GM12878 (cell line): ENCODE results near the gene IREB2. TPM values are rescaled to one million over a fixed set of nuclear protein-coding genes. Genes with fewer than 3 reads are reported as not detected.

Experiments
- ATAC-seq: fragments of 200-7000 bp; cut with Tn5 transposase; 3 replicates; pipeline ENCODE4 v1.9.1; 2020; ENCODE audit warnings: mild to moderate bottlenecking, moderate library complexity
- BruUV-seq: library from RNA; stranded (reverse); fragments of 400-500 nt; replicated peaks from 2 replicates; lab custom pipeline; 2021; lab: Mats Ljungman, UMichigan
- CTCF ChIA-PET: fragments of 300-600 bp; sonication (Branson Sonifier 250); formaldehyde crosslinking; extraction: SDS; loops from one replicate; lab custom pipeline; 2021; ENCODE audit warnings: inconsistent platforms; lab: Yijun Ruan, JAX
- POLR2A ChIA-PET: fragments of 350-600 bp; formaldehyde crosslinking; extraction: SDS; loops from one replicate; lab custom pipeline; 2021; ENCODE audit warnings: inconsistent platforms; lab: Charles Lee
- RAD21 ChIA-PET: fragments of 300-600 bp; sonication (Branson Sonifier 250); formaldehyde crosslinking; loops from one replicate; lab custom pipeline; 2023; ENCODE audit warnings: antibody characterized with exemption; ENCODE audit not compliant: unreplicated experiment; lab: Charles Lee
- SMC1A ChIA-PET: fragments of 300-600 bp; sonication (Branson Sonifier 250); formaldehyde crosslinking; loops from one replicate; lab custom pipeline; 2023; ENCODE audit not compliant: unreplicated experiment, uncharacterized antibody; lab: Charles Lee
- DNase-seq: peaks from one replicate; pipeline ENCODE4 v3.0.0-alpha.2; 2011; ENCODE audit warnings: low read depth, low spot score
- FAIRE-seq: peaks from 3 replicates; lab custom pipeline; 2011; peaks lifted over from hg19 to GRCh38; lab: Jason Lieb, UNC
- H2AFZ ChIP-seq: 2 replicates; pipeline ENCODE4 v1.6.0; 2011; ENCODE audit warnings: low read depth, low read length, control low read depth; ENCODE audit not compliant: control insufficient read depth
- H3K27ac ChIP-seq: 2 replicates; pipeline ENCODE4 v1.5.1; 2011; ENCODE audit warnings: control low read depth; ENCODE audit not compliant: control insufficient read depth, insufficient read depth
- H3K27me3 ChIP-seq, 2 experiments: replicated peaks in 1 of 2; 2 replicates each; pipeline versions ENCODE4 v1.6.0 to v1.6.1; 2011; ENCODE audit warnings: low read length in 1 of 2; ENCODE audit not compliant: control insufficient read depth in 2 of 2, insufficient read depth in 2 of 2
- H3K36me3 ChIP-seq, 2 experiments: 2 replicates each; pipeline ENCODE4 v1.5.1; 2011; ENCODE audit warnings: low read length in 1 of 2; ENCODE audit not compliant: control insufficient read depth in 2 of 2, insufficient read depth in 2 of 2
- H3K4me1 ChIP-seq: 2 replicates; pipeline ENCODE4 v1.6.1; 2011; ENCODE audit warnings: mild to moderate bottlenecking, low read length, moderate library complexity, mixed read lengths; ENCODE audit not compliant: control insufficient read depth, insufficient read depth
- H3K4me2 ChIP-seq: 2 replicates; pipeline ENCODE4 v1.6.0; 2011; ENCODE audit warnings: control low read depth; ENCODE audit not compliant: control insufficient read depth, insufficient read depth
- H3K4me3 ChIP-seq: fragments of 200-600 bp; sonication (generic); 2 replicates; pipeline ENCODE4 v1.5.1; 2016
- H3K79me2 ChIP-seq: 2 replicates; pipeline ENCODE4 v1.6.0; 2011; ENCODE audit warnings: low read length; ENCODE audit not compliant: control insufficient read depth, insufficient read depth
- H3K9ac ChIP-seq: 2 replicates; pipeline ENCODE4 v1.8.0; 2011; ENCODE audit warnings: low read length, control low read depth, mixed read lengths; ENCODE audit not compliant: control insufficient read depth, insufficient read depth
- H3K9me3 ChIP-seq: replicated peaks from 3 replicates; pipeline ENCODE4 v1.5.1; 2011; ENCODE audit warnings: mild to moderate bottlenecking, low read length; ENCODE audit not compliant: control insufficient read depth, insufficient read depth
- H4K20me1 ChIP-seq: 2 replicates; pipeline ENCODE4 v1.6.0; 2011; ENCODE audit not compliant: control insufficient read depth, insufficient read depth
- CREB1 ChIP-seq: IDR thresholded peaks from 2 replicates; pipeline ENCODE4 v1.6.1; 2012; ENCODE audit warnings: low read depth, mild to moderate bottlenecking, inconsistent platforms
- HDAC2 ChIP-seq: fragments of 200-600 bp; sonication (generic); IDR thresholded peaks from 2 replicates; pipeline ENCODE4 v1.6.1; 2017
- KAT2A ChIP-seq: conservative IDR thresholded peaks from 2 replicates; pipeline ENCODE4 v1.6.1; 2011; ENCODE audit warnings: low read depth, low read length; ENCODE audit not compliant: control insufficient read depth
- MEF2B ChIP-seq: fragments of 450-650 bp; IDR thresholded peaks from 2 replicates; pipeline ENCODE4 v1.6.1; 2018; ENCODE audit warnings: mild to moderate bottlenecking, moderate library complexity; ENCODE audit not compliant: partially characterized antibody, poor library complexity, severe bottlenecking
- NRF1 ChIP-seq: conservative IDR thresholded peaks from 2 replicates; pipeline ENCODE4 v1.6.1; 2011; ENCODE audit warnings: mild to moderate bottlenecking, low read depth, low read length, improper control_type of control experiment
- SIX5 ChIP-seq: IDR thresholded peaks from 2 replicates; pipeline ENCODE4 v1.6.1; 2011; ENCODE audit warnings: mild to moderate bottlenecking, low read depth, low read length, moderate library complexity; ENCODE audit not compliant: severe bottlenecking
- SREBF2 ChIP-seq: IDR thresholded peaks from 2 replicates; pipeline ENCODE4 v1.6.1; 2012; ENCODE audit warnings: mild to moderate bottlenecking, low read length
- SUPT20H ChIP-seq: IDR thresholded peaks from 2 replicates; pipeline ENCODE4 v1.6.1; 2011; ENCODE audit warnings: low read depth, mild to moderate bottlenecking, low read length, moderate library complexity, borderline replicate concordance; ENCODE audit not compliant: control insufficient read depth
- USF1 ChIP-seq: IDR thresholded peaks from 2 replicates; pipeline ENCODE4 v1.6.1; 2011; ENCODE audit warnings: borderline replicate concordance, low read depth, mild to moderate bottlenecking, moderate library complexity, mixed read lengths, low read length; ENCODE audit not compliant: insufficient read depth; ENCODE audit errors: extremely low read length
- ZSCAN29 ChIP-seq: fragments of 450-650 bp; IDR thresholded peaks from 2 replicates; pipeline ENCODE4 v1.6.1; 2017; ENCODE audit warnings: mild to moderate bottlenecking, moderate library complexity
- WGBS: methylation state at CpG from one replicate; pipeline ENCODE4 v1.1.6; 2016; ENCODE audit warnings: low lambda C conversion rate; ENCODE audit not compliant: insufficient replicate concordance, insufficient coverage; ENCODE audit errors: missing lambda C conversion rate; 5-methylcytosine and 5-hydroxymethylcytosine counted together
- in situ Hi-C: fragments of 300-500 bp; cut with MboI; formaldehyde crosslinking; loops from 9 replicates; pipeline ENCODE4 v1.14.3; 2018; ENCODE audit warnings: mixed read lengths
- intact Hi-C: fragments of 100-400 bp; cut with micrococcal nuclease; formaldehyde crosslinking; loops from one replicate; pipeline ENCODE4 v1.14.2; 2022; ENCODE audit not compliant: unreplicated experiment
- polyA plus RNA-seq, 11 experiments: library from polyadenylated mRNA; depleted of rRNA in 4 of 11; unstranded in 6 of 11; stranded (reverse) in 5 of 11; fragments of >200 nt; fragmentation: Nextera tagmentation in 4 of 11; fragmentation: Illumina TruSeq in 1 of 11; extraction: Ambion mirVana in 4 of 11; extraction: Trizol in 1 of 11; gene quantifications; 1 replicate in 1 of 11; 2 replicates in 10 of 11; pipeline versions ENCODE4 v1.2.1 to v1.2.3, GENCODE V29; 2011 to 2016; ENCODE audit warnings: inconsistent platforms in 2 of 11, missing spikeins in 2 of 11, low read depth in 1 of 11
- total RNA-seq, 4 experiments: library from RNA; depleted of rRNA in 3 of 4; stranded (reverse); fragments of >200 nt in 3 of 4; fragmentation: Illumina TruSeq in 1 of 4; extraction: Trizol in 1 of 4; gene quantifications; 2 replicates each; pipeline versions ENCODE4 v1.2.1 to v1.2.3, GENCODE V29; 2013 to 2021
- TF ChIP-seq, protein P1 (sequence below): fragments of 450-650 bp; IDR thresholded peaks from 2 replicates; pipeline ENCODE4 v1.6.1; 2016; ENCODE audit warnings: mild to moderate bottlenecking
- TF ChIP-seq, protein P2 (sequence below): fragments of 450-650 bp; IDR thresholded peaks from 2 replicates; pipeline ENCODE4 v1.6.1; 2017; ENCODE audit warnings: mild to moderate bottlenecking

IREB2 gene
- total and polyA plus RNA-seq, 10 of the 15 experiments (the other 5 are each of a cell fraction or from before 2014, with no cell fraction given), result 13.0 to 52.4 (median 24.4) TPM

DNA sequence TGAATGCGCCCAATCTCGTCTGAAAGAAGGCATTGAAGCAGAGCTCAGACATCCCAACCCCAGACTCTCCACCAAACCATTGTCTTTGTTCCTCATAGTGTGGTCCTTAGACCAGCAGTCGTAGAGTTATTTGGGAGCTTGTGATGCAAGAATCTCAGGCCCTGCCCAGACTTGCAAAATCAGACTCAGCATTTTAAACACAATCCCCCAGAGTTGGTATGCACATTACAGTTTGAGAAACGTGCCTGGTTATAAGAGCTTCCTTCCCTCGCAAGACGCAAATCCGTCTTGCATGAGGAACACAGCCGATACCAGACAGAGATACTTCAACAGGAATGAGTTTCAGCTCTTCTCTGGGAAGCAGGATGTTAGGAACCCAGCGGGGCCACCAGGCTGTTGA lies 38.9 kb upstream of the IREB2 start:
- Histone ChIP-seq H3K79me2 (no peaks in the 10 kb centered on the region), H3K27me3 (no peaks in the 10 kb centered on the region; a peak in 1 of 4 replicates), H3K9ac (no peak overlapping the region), H3K4me3 (no peak overlapping the region), H3K4me2 (no peak overlapping the region), H3K4me1 (no peaks in the 10 kb centered on the region), H3K9me3 (no peaks in the 10 kb centered on the region)
- no peak for ATAC-seq
- intact Hi-C loops (no loop called here), in situ Hi-C loops (no loop called here)
- SMC1A ChIA-PET, result interaction anchor here (1.3 kb wide), 1 partner anchor 23 kb away, joined by 3 read pairs; no protein-coding TSS in a partner anchor
- POLR2A ChIA-PET, result no interaction called here
- no TSS peak for BruUV-seq
- RAD21 ChIA-PET, result no interaction called here
- WGBS, result 46% methylated on average over 9 of the region's 9 CpGs
- FAIRE-seq, result no peak
- CTCF ChIA-PET, result interaction anchor here (0.8 kb wide), 1 partner anchor 24 kb away, joined by 3 read pairs; no protein-coding TSS in a partner anchor
- TF ChIP-seq ZSCAN29, result no peak
- TF ChIP-seq SUPT20H, result no peak
- TF ChIP-seq SIX5, result no peak
- TF ChIP-seq, protein P1, sequence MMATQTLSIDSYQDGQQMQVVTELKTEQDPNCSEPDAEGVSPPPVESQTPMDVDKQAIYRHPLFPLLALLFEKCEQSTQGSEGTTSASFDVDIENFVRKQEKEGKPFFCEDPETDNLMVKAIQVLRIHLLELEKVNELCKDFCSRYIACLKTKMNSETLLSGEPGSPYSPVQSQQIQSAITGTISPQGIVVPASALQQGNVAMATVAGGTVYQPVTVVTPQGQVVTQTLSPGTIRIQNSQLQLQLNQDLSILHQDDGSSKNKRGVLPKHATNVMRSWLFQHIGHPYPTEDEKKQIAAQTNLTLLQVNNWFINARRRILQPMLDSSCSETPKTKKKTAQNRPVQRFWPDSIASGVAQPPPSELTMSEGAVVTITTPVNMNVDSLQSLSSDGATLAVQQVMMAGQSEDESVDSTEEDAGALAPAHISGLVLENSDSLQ, result no peak
- no peak for TF ChIP-seq CREB1
- no peak for TF ChIP-seq SREBF2
- TF ChIP-seq, protein P2, sequence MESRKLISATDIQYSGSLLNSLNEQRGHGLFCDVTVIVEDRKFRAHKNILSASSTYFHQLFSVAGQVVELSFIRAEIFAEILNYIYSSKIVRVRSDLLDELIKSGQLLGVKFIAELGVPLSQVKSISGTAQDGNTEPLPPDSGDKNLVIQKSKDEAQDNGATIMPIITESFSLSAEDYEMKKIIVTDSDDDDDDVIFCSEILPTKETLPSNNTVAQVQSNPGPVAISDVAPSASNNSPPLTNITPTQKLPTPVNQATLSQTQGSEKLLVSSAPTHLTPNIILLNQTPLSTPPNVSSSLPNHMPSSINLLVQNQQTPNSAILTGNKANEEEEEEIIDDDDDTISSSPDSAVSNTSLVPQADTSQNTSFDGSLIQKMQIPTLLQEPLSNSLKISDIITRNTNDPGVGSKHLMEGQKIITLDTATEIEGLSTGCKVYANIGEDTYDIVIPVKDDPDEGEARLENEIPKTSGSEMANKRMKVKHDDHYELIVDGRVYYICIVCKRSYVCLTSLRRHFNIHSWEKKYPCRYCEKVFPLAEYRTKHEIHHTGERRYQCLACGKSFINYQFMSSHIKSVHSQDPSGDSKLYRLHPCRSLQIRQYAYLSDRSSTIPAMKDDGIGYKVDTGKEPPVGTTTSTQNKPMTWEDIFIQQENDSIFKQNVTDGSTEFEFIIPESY, result no peak
- TF ChIP-seq USF1, result no peak
- TF ChIP-seq MEF2B, result no peak
- TF ChIP-seq KAT2A, result no peak
- TF ChIP-seq NRF1, result no peak
- TF ChIP-seq HDAC2, result no peak
- TF ChIP-seq, all 136 proteins: peak for 0
- H3K36me3 ChIP-seq, result no peaks in the 10 kb centered on the region
- no peak overlapping the region for H3K27ac ChIP-seq
- DNase-seq, result no peak
- H4K20me1 ChIP-seq, result no peaks in the 10 kb centered on the region
- no peak overlapping the region for H2AFZ ChIP-seq
